Lower lobe of right lung (tissue), 2 donors: Measurements from ENCODE around the gene GAS7. TPM values are rescaled to one million over a fixed set of nuclear protein-coding genes. Genes with fewer than 3 reads are reported as not detected.

Experiments
- ATAC-seq, 2 donors: fragments of 200-7000 bp; cut with Tn5 transposase; one replicate each; pipeline ENCODE4 v1.9.1; 2020 to 2022; ENCODE audit warnings: mild to moderate bottlenecking in 2 of 2, moderate library complexity in 2 of 2
- DNase-seq: peaks from one replicate; pipeline ENCODE4 v3.0.0-alpha.2; 2020
- H3K27ac ChIP-seq: fragments of 200-600 bp; one replicate; pipeline ENCODE4 v1.8.0; 2022
- H3K27me3 ChIP-seq: fragments of 200-600 bp; one replicate; pipeline ENCODE4 v1.8.0; 2022; ENCODE audit warnings: low read depth
- H3K36me3 ChIP-seq: fragments of 200-600 bp; one replicate; pipeline ENCODE4 v1.8.0; 2022; ENCODE audit warnings: mild to moderate bottlenecking
- H3K4me1 ChIP-seq: fragments of 200-600 bp; one replicate; pipeline ENCODE4 v1.8.0; 2022
- H3K4me3 ChIP-seq: fragments of 200-600 bp; one replicate; pipeline ENCODE4 v1.8.0; 2022; ENCODE audit warnings: mild to moderate bottlenecking
- H3K9me3 ChIP-seq: fragments of 200-600 bp; one replicate; pipeline ENCODE4 v1.8.0; 2022
- intact Hi-C: fragments of 100-400 bp; cut with DNase I; formaldehyde crosslinking; loops from one replicate; pipeline ENCODE4 v1.11.0; 2022
- total RNA-seq: library from RNA; stranded (reverse); fragmentation: NEBNext Ultra II Directional; extraction: Animal tissue kit (Norgen Biotek cat#: 25700); gene quantifications from one replicate; pipeline ENCODE4 v1.2.1, GENCODE V29; 2021
- TF ChIP-seq, protein P1 (sequence below): fragments of 200-600 bp; IDR thresholded peaks from one replicate; pipeline ENCODE4 v1.8.0; 2022; ENCODE audit warnings: antibody characterized with exemption, mild to moderate bottlenecking
- donor health status: DM: no; HTN: yes; CAD: no; lungs with severe emphysema.

GAS7 gene
- total RNA-seq, 1 donor from 2014 or later = 54.1 TPM

DNA sequence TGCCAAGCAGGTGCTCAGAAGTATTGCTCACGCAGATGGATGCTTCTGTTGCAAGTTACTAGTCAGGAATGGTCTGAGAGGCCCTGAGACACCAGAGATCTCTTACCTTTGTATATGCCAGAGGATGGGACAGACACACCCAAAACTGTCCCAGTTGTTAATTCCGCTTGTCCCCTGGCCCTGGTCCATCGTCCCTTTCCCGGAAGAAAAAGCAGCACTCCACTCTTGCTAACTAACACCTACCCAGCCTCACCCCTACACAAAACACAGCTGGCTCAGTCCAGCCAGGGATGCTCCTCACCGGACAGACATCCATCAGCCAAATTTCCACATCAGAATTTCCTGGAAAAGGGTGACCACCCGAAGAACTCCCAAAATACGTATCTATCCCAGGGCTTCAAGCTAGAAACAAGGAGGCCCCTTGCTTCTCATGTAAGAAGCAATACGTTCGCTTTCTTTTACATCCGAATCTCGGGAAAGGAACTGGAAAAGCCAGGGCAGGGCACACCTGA lies 2.0 kb downstream of the GAS7 start:
- TF ChIP-seq, protein P1, sequence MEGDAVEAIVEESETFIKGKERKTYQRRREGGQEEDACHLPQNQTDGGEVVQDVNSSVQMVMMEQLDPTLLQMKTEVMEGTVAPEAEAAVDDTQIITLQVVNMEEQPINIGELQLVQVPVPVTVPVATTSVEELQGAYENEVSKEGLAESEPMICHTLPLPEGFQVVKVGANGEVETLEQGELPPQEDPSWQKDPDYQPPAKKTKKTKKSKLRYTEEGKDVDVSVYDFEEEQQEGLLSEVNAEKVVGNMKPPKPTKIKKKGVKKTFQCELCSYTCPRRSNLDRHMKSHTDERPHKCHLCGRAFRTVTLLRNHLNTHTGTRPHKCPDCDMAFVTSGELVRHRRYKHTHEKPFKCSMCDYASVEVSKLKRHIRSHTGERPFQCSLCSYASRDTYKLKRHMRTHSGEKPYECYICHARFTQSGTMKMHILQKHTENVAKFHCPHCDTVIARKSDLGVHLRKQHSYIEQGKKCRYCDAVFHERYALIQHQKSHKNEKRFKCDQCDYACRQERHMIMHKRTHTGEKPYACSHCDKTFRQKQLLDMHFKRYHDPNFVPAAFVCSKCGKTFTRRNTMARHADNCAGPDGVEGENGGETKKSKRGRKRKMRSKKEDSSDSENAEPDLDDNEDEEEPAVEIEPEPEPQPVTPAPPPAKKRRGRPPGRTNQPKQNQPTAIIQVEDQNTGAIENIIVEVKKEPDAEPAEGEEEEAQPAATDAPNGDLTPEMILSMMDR = no peak
- H3K27ac ChIP-seq = no peak overlapping the region
- H3K4me3 ChIP-seq = peak overlapping the region; percentile 68
- peaks cover 9% of the 10 kb centered on the region for H3K4me1 ChIP-seq
- DNase-seq (no peak), ATAC-seq (no peak)
- no peaks in the 10 kb centered on the region for H3K36me3 ChIP-seq
- peaks cover 15% of the 10 kb centered on the region for H3K9me3 ChIP-seq
- intact Hi-C loops = no loop called here
- H3K27me3 ChIP-seq = peaks cover 23% of the 10 kb centered on the region

DNA sequence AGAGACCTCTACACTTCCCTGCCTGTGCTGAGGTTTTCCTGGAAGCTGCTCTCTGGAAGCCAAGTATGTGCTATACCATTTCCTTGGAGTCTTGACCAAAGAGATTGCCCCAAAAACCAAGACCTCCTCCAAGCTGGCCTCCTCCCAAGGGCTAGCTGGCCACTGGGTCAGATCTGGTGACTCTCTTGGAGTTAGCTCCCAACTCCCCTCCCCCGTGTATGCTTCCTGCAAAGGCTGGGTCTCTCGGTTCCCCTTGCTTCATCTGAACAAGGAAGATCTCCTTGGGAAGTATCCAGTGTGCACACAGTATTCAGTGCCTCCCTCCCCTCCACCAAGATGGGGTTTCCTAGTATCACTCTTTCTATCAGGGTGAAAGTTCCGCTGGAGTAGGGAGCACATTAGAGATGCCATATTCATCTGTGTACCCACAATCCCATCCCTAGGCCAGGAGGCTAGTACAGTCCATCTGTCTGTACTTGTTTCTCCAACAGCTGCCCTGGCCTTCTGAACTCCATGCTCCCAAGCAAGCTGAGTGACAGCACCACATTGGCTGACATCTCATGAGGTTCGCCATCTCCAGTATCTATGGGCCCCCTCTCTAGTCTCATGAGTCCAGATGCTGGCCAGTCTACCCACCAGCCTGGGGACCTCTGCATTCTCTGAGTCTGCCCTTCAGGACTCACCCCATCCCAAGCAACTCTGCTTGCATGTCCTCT lies 3.2 kb downstream of the GAS7 start:
- Histone ChIP-seq H3K27me3 (peaks cover 23% of the 10 kb centered on the region), H3K9me3 (peaks cover 15% of the 10 kb centered on the region), H3K27ac (no peak overlapping the region), H3K4me1 (peaks cover 9% of the 10 kb centered on the region), H3K4me3 (no peak overlapping the region), H3K36me3 (no peaks in the 10 kb centered on the region)
- TF ChIP-seq, protein P1 = no peak
- no peak for ATAC-seq
- intact Hi-C loops = no loop called here
- no peak for DNase-seq

DNA sequence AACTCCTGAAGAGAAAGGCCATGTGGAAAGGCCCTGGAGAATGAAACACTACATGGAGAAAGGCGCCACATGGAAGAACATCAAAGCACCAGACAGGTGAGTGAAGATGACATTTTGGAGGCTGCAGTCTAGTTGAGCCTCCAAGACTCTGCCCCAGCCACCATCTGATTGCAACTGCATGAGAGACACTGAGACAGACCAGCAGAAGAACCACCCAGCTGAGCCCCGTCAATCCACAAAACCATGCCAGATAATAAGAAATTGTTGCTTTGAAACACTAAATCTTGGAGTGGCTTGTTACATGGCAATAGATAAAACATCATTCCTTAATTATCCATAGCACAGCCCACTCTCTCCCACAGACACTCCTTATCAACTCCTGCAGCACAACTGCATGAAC lies 4.8 kb downstream of the GAS7 start:
- H3K4me1 ChIP-seq = peaks cover 9% of the 10 kb centered on the region
- H3K4me3 ChIP-seq = no peak overlapping the region
- intact Hi-C loops = no loop called here
- TF ChIP-seq, protein P1 = no peak
- no peak for ATAC-seq
- peaks cover 14% of the 10 kb centered on the region for H3K27me3 ChIP-seq
- H3K9me3 ChIP-seq = peaks cover 15% of the 10 kb centered on the region
- DNase-seq = no peak
- H3K27ac ChIP-seq = no peak overlapping the region
- no peaks in the 10 kb centered on the region for H3K36me3 ChIP-seq

DNA sequence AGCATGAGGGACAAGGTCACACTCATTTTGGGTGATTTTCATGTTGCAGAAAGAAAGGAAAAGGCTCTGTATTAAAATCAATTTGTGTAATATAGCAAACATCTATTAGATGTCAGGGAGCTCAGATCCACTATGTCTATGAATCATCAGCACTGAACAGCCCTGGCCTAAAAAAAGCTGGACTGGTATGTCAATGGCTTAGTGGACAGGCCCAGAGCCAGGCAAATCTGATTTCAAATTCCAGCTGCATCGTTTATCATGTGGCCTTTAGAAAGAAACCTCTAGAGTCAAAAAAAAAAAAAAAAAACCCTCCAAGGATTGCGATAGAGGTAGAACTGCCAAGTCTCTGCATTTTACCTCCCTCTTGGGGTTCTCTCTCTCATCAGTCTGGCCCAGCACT lies 5.4 kb downstream of the GAS7 start:
- Histone ChIP-seq H3K27ac (no peak overlapping the region), H3K4me1 (peaks cover 9% of the 10 kb centered on the region), H3K27me3 (peaks cover 10% of the 10 kb centered on the region), H3K36me3 (no peaks in the 10 kb centered on the region), H3K4me3 (no peak overlapping the region), H3K9me3 (peaks cover 15% of the 10 kb centered on the region)
- TF ChIP-seq, protein P1 = no peak
- ATAC-seq (no peak), DNase-seq (no peak)
- intact Hi-C loops = no loop called here

DNA sequence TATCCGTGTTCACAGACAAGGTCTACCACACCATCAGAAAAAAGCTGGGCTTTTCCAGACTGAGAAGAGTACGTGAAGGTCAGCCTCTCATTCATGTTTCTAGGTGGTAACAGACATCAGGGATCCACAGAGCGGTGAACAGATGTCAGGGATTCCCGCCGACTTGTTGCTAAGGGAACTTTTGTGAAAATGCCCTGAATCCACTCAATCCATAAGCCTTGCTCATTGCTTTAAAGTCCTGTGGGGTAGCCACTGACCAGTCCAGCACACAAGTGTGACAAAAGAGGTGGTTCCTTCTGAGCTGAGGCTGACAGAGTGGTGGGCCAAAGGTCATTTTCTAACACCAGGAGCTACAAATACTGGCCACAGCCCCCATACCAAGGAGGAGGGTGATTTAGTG lies 5.9 kb downstream of the GAS7 start:
- TF ChIP-seq, protein P1 = no peak
- ATAC-seq (no peak), DNase-seq (no peak)
- Histone ChIP-seq H3K9me3 (peaks cover 15% of the 10 kb centered on the region), H3K4me3 (no peak overlapping the region), H3K27ac (no peak overlapping the region), H3K36me3 (no peaks in the 10 kb centered on the region), H3K27me3 (peaks cover 4% of the 10 kb centered on the region), H3K4me1 (peaks cover 9% of the 10 kb centered on the region)
- intact Hi-C loops = no loop called here
